ENCODE results near the gene FFAR4. TPM values are rescaled to one million over a fixed set of nuclear protein-coding genes. Genes with fewer than 3 reads are reported as not detected.

The FFAR4 gene
- polyA plus RNA-seq, 3 donors, result 0.97 to 1.2 (median 1.1) TPM

DNA sequence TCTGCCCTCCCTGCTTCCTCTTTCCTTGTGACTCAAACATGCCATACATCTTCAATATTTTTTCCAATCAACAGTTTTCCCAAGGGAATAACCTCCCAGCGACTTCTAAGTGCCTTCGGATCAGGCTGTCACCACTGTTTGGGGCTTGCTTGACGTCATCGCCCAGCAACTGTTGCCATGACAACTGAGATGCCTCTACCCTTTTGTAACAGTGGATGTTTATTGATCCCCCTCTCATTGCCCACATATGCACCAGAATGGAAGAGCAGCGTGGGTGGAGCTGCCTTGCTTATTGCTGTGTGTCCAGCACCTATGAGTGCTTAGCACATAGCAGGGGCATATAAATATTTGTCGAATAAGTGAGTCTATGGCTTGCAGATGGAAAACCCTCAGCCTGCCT lies 14.4 kb downstream of the FFAR4 start:
- no peak overlapping the region for H3K4me3 Mint-ChIP-seq
- no peaks in the 10 kb centered on the region for H3K79me2 ChIP-seq (ENCODE audit: insufficient read depth, low read length)
- DNase-seq, result no peak
- 80% methylated on average over 3 of the region's 6 CpGs for WGBS (ENCODE audit: insufficient coverage)
- no peaks in the 10 kb centered on the region for H3K27me3 ChIP-seq (ENCODE audit: control insufficient read depth in 2 of 2, insufficient read depth in 2 of 2, low read length in 2 of 2)
- no peak overlapping the region for H3K9ac ChIP-seq (ENCODE audit: insufficient read depth, low read length, poor library complexity, severe bottlenecking)
- no peaks in the 10 kb centered on the region for H4K20me1 ChIP-seq (ENCODE audit: insufficient read depth, low read length)
- intact Hi-C loops (cut with micrococcal nuclease), result no loop called here
- no peak overlapping the region for H3K4me2 ChIP-seq (replicated peaks; ENCODE audit: extremely low read depth, low read length, poor library complexity, severe bottlenecking)
- no peak overlapping the region for H3K4me3 ChIP-seq (replicated peaks in 1 of 3; ENCODE audit: low read depth in 2 of 3, low read length in 3 of 3)
- peaks cover 0 to 4% of the 10 kb centered on the region in 2 donors for H3K9me3 ChIP-seq (replicated peaks in 1 of 2; ENCODE audit: control insufficient read depth in 1 of 2, insufficient read depth in 1 of 2, low read length in 2 of 2)
- no peak overlapping the region for H2AFZ ChIP-seq (ENCODE audit: insufficient read depth, low read depth, low read length, poor library complexity, severe bottlenecking)
- H3K36me3 ChIP-seq (replicated peaks in 1 of 2; ENCODE audit: control insufficient read depth in 1 of 2, insufficient read depth in 2 of 2, low read length in 2 of 2), result no peaks in the 10 kb centered on the region
- H3K27me3 Mint-ChIP-seq (ENCODE audit: low read depth in 3 of 3), result peaks cover 0 to 4% (median under 1%) of the 10 kb centered on the region in 3 donors
- H3K36me3 Mint-ChIP-seq, result peaks cover 10 to 31% of the 10 kb centered on the region in 2 donors
- TF ChIP-seq, protein P1, sequence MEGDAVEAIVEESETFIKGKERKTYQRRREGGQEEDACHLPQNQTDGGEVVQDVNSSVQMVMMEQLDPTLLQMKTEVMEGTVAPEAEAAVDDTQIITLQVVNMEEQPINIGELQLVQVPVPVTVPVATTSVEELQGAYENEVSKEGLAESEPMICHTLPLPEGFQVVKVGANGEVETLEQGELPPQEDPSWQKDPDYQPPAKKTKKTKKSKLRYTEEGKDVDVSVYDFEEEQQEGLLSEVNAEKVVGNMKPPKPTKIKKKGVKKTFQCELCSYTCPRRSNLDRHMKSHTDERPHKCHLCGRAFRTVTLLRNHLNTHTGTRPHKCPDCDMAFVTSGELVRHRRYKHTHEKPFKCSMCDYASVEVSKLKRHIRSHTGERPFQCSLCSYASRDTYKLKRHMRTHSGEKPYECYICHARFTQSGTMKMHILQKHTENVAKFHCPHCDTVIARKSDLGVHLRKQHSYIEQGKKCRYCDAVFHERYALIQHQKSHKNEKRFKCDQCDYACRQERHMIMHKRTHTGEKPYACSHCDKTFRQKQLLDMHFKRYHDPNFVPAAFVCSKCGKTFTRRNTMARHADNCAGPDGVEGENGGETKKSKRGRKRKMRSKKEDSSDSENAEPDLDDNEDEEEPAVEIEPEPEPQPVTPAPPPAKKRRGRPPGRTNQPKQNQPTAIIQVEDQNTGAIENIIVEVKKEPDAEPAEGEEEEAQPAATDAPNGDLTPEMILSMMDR (IDR thresholded peaks at IDR 0.05), result no peak
- no peaks in the 10 kb centered on the region for H3K4me1 Mint-ChIP-seq
- H3K4me1 ChIP-seq (ENCODE audit: control insufficient read depth in 1 of 2, insufficient read depth in 2 of 2, low read length in 2 of 2), result no peaks in the 10 kb centered on the region
- no peak overlapping the region for H3K27ac Mint-ChIP-seq
- no peak overlapping the region for H3K27ac ChIP-seq (ENCODE audit: low read depth in 1 of 2, low read length in 2 of 2)
- peaks cover 2 to 12% (median 6%) of the 10 kb centered on the region in 7 donors for H3K9me3 Mint-ChIP-seq

DNA sequence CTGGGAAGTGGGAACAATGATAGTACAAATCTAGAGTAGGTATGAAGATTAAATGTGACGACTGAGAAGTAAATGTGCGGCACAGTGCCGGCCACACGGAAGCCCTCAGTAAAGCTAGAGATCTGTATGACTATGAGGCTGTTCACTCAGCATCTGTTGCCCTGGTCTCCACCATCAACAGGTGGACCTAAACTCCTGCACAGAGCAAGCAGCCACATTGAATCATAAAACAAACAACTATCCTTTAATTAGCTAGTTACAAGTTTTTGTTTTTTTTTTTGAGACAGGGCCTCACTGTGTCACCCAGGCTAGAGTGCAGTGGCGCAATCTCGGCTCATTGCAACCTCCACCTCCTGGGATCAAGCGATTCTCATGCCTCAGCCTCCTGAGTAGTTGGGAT lies 18.0 kb downstream of the FFAR4 start:
- Mint-ChIP-seq H3K4me3 (no peak overlapping the region), H3K27me3 (ENCODE audit: low read depth in 3 of 3) (peaks cover 0 to 5% (median 0%) of the 10 kb centered on the region in 3 donors), H3K27ac (no peak overlapping the region), H3K9me3 (peaks cover 0 to 5% (median 3%) of the 10 kb centered on the region in 7 donors), H3K4me1 (no peaks in the 10 kb centered on the region), H3K36me3 (peaks cover 4 to 26% of the 10 kb centered on the region in 2 donors)
- no peak overlapping the region for H3K4me3 ChIP-seq (replicated peaks in 1 of 3; ENCODE audit: low read depth in 2 of 3, low read length in 3 of 3)
- peaks cover 0 to 4% of the 10 kb centered on the region in 2 donors for H3K36me3 ChIP-seq (replicated peaks in 1 of 2; ENCODE audit: control insufficient read depth in 1 of 2, insufficient read depth in 2 of 2, low read length in 2 of 2)
- TF ChIP-seq, protein P1 (IDR thresholded peaks at IDR 0.05), result no peak
- H3K79me2 ChIP-seq (ENCODE audit: insufficient read depth, low read length), result no peaks in the 10 kb centered on the region
- no peak overlapping the region for H3K9ac ChIP-seq (ENCODE audit: insufficient read depth, low read length, poor library complexity, severe bottlenecking)
- no peak overlapping the region for H3K4me2 ChIP-seq (replicated peaks; ENCODE audit: extremely low read depth, low read length, poor library complexity, severe bottlenecking)
- no CpG with 5 or more reads among the region's 7 CpGs for WGBS (ENCODE audit: insufficient coverage)
- intact Hi-C loops (cut with micrococcal nuclease), result no loop called here
- no peaks in the 10 kb centered on the region for H3K4me1 ChIP-seq (ENCODE audit: control insufficient read depth in 1 of 2, insufficient read depth in 2 of 2, low read length in 2 of 2)
- no peak overlapping the region for H3K27ac ChIP-seq (ENCODE audit: low read depth in 1 of 2, low read length in 2 of 2)
- no peaks in the 10 kb centered on the region for H3K27me3 ChIP-seq (ENCODE audit: control insufficient read depth in 2 of 2, insufficient read depth in 2 of 2, low read length in 2 of 2)
- H4K20me1 ChIP-seq (ENCODE audit: insufficient read depth, low read length), result no peaks in the 10 kb centered on the region
- DNase-seq, result no peak
- H3K9me3 ChIP-seq (replicated peaks in 1 of 2; ENCODE audit: control insufficient read depth in 1 of 2, insufficient read depth in 1 of 2, low read length in 2 of 2), result peaks cover 0 to 4% of the 10 kb centered on the region in 2 donors
- H2AFZ ChIP-seq (ENCODE audit: insufficient read depth, low read depth, low read length, poor library complexity, severe bottlenecking), result no peak overlapping the region

All from CD14-positive monocyte (primary cell).